K562 treated with DMSO at 1 percent for 48 hours (cell line): ENCODE measurements around the gene PRPF38A. TPM values are rescaled to one million over a fixed set of nuclear protein-coding genes. Genes with fewer than 3 reads are reported as not detected.

Experiments
- total RNA-seq: library from RNA; unstranded; fragments of 300-600 nt; gene quantifications from 2 replicates; pipeline ENCODE4 v1.2.3, GENCODE V29; 2022; ENCODE audit warnings: low replicate concordance; ENCODE audit errors: extremely low read depth

PRPF38A gene
- total RNA-seq = not detected in 2 replicates

GRCh38 chr1:52404116-52404974, at the start of gene PRPF38A, which contains the start of gene ORC1:
PRPF38A (plus strand) TSS chr1:52404602; CDS start chr1:52404750, 148 bp downstream.
ORC1 (minus strand) TSS chr1:52404423; CDS start chr1:52402223, 2,200 bp downstream.

DNA sequence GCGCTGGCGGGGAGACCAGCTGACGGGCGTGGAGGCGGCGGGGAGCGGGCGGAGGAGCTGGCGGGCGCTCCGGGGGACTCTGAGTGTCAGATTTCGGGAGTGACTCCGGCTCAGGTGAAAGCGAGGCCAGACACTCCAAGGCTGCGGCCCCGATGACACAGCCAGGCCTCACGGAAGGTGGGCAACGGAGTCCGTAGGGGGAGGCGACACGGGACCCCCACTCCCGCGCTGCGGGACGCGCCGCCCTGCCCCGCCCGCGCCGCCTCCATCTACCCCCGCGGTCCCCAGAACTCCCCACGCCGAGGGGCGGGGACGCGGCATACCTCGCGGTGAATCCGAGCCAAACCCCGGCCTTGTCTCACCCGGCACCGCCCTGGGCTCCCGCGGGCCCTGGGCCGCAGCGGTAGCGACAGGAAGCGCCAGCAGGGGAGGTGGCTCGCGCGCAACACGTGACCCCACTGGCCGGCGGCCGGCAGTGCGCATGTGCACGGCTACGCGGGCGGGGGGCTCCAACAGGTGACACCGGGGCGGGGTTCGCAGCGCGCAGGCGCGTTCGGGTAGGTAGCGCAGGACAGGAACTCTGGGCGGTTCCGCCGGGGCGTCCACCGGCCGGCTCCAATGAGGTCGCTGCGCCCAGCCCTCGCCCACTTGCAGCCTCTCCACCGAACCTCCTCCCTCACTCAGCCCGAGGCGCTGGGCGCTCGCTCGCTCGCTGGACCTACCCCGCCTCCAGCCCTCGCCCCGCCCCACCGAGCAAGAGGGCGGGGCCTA, 38.5 kb upstream of the PRPF38A start, which contains the start of gene CC2D1B:
Gene CC2D1B, minus strand, starts transcription at position 460 of the 771 bp plus-strand sequence. CDS start 1,585 bp downstream, outside the sequence.

Other genes starting within 250 kb of the PRPF38A start
- gene CC2D1B, start 38.4 kb upstream of the PRPF38A start, total RNA-seq = not detected in 2 replicates
- not detected in 2 replicates for gene ORC1, start 179 bp upstream of the PRPF38A start, total RNA-seq
- not detected in 2 replicates for gene TUT4, start 148.5 kb downstream of the PRPF38A start, total RNA-seq
- not detected in 2 replicates for gene GPX7, start 197.8 kb downstream of the PRPF38A start, total RNA-seq
- not detected in 2 replicates for gene SHISAL2A, start 228.6 kb downstream of the PRPF38A start, total RNA-seq